GM12872 (cell line): ENCODE data around the gene EPM2A.

Source experiments
- CTCF ChIP-seq: IDR thresholded peaks from 3 replicates; pipeline ENCODE4 v1.5.1; 2011; ENCODE audit warnings: low read depth, mild to moderate bottlenecking, low read length, moderate library complexity; ENCODE audit not compliant: insufficient read depth

Gene EPM2A

DNA sequence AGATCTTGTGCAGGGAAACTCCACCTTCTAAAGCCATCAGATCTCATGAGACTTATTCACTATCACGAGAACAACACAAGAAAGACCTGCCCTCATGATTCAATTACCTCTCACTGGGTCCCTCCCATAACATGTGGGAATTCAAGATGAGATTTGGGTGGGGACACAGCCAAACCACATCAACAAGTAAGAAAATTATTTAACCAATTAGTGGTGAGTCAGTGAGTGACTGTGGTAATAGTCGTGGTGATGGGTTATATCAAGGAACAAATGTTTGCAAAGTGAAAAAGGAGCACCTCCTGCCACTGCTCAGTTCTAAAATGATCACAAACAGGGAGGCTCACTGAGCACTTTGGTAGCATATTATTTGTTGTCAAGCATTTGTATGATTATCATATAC, 20.6 kb downstream of the EPM2A start:
- no peak for TF ChIP-seq CTCF

DNA sequence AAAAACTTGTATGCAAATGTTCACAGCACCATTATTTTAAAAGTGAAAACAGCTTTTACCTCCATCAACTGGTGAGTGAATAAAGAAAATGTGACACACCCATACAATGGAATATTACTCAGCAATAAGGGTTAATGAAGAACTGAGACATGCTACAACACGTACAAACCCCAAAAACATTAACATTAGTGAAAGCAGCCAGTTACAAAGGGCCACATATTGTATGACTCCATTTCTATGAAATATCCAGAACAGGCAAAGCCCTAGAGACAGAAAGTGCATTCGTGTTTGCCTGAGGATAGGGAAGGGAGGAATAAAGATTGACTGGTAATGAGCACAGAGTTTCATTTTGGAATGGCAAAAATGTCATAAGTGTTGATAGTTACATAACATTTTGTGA, 21.5 kb downstream of the EPM2A start:
- no peak for TF ChIP-seq CTCF

DNA sequence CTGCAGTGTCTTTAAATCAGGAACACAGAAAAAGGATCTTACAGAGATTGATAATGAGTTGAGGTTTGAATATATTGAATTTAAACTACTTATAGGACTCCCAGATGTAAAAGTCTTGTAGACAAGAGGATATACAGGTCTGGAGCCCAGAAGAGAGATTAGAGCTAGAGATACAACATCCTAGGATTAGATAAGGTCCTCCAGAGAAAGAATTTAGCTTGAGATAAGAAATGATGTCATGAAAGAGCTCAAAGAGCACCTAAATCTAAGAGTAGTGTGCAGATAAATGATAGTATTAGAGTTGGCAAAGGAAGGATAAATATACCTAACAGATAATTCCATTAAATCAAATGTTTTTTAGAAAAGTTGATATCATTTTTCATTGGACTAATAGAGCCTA, 23.9 kb downstream of the EPM2A start:
- TF ChIP-seq CTCF: no peak

GRCh38 chr6:145707397-145707796, 27.9 kb downstream of the EPM2A start:
- TF ChIP-seq CTCF: no peak

- no peak for TF ChIP-seq CTCF
These were observed 29.8 kb downstream of the EPM2A start for GRCh38 chr6:145705561-145705960.

- TF ChIP-seq CTCF: peak; percentile 13; the same call in 1 of the 3 replicates
These were observed 31.1 kb downstream of the EPM2A start for GRCh38 chr6:145704143-145704781.

DNA sequence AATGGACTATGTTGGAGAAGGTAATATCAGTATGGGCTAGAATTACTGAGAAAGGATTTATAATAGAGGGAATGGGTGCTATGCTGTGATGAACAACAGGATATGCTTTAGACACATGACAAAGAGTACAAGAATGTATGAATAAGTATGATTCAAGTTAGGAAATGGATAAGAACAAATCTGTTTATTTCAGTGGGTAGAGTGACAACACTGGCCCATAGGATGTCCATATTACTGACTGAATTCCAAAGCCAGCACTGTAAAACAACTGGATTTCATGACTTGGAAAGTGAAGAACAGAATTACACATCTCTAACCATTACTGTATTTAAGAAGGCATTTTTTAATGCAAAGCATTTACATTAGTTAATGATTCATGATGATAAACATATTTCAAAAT, 35.9 kb downstream of the EPM2A start:
- TF ChIP-seq CTCF: no peak
